Epithelial cell of esophagus (primary cell): ENCODE measurements around the gene TRPM2.

ENCODE experiments used
- DNase-seq: peaks from one replicate; pipeline ENCODE4 v3.0.0; 2010; ENCODE audit warnings: low read depth
- H3K4me3 ChIP-seq: 2 replicates; pipeline ENCODE4 v1.5.1; 2011; ENCODE audit warnings: mild to moderate bottlenecking, low read length, control low read depth
- TF ChIP-seq, protein P1 (sequence below): IDR thresholded peaks from 2 replicates; pipeline ENCODE4 v1.5.1; 2011; ENCODE audit warnings: low read depth, mild to moderate bottlenecking, low read length, control low read depth, inconsistent platforms; ENCODE audit not compliant: insufficient read depth; ENCODE audit errors: missing control alignments

TRPM2 gene

GRCh38 chr21:44320847-44321246, 32.6 kb upstream of the TRPM2 start:
- DNase-seq, result no peak
- no peak overlapping the region for H3K4me3 ChIP-seq
- TF ChIP-seq, protein P1, sequence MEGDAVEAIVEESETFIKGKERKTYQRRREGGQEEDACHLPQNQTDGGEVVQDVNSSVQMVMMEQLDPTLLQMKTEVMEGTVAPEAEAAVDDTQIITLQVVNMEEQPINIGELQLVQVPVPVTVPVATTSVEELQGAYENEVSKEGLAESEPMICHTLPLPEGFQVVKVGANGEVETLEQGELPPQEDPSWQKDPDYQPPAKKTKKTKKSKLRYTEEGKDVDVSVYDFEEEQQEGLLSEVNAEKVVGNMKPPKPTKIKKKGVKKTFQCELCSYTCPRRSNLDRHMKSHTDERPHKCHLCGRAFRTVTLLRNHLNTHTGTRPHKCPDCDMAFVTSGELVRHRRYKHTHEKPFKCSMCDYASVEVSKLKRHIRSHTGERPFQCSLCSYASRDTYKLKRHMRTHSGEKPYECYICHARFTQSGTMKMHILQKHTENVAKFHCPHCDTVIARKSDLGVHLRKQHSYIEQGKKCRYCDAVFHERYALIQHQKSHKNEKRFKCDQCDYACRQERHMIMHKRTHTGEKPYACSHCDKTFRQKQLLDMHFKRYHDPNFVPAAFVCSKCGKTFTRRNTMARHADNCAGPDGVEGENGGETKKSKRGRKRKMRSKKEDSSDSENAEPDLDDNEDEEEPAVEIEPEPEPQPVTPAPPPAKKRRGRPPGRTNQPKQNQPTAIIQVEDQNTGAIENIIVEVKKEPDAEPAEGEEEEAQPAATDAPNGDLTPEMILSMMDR, result no peak

DNA sequence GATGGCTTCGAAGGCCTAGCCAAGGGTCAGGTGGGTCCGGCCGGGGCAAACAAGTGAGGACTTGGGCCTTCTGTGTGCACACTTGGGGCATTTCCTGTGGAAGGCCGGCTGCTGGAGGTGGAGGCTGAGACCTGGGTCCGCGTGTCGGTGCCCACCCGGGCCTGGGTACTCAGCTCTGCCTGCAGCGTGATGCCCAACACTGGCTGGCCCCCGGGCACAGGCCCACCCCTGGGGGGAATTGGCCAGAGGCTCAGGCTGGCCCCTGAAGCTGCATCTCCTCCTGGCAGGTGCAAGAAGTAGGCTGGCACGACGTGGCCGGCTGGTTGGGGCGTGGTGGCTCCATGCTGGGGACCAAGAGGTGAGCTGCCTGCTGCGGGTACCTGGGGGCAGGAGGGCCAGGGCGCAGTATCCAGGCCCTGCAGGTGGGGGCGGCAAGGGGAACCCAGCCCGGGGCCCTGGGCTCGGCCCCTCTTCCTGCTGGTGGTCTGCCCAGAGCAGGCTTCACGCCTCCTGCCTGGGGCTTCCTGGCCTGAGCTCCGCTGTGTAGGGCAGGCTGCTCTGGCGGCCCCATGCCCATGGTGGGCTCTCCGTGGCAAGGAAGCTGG, 31.5 kb upstream of the TRPM2 start:
- no peak overlapping the region for H3K4me3 ChIP-seq
- TF ChIP-seq, protein P1, result no peak
- DNase-seq, result no peak

GRCh38 chr21:44322621-44323325, 30.6 kb upstream of the TRPM2 start:
- no peak overlapping the region for H3K4me3 ChIP-seq
- DNase-seq, result no peak
- TF ChIP-seq, protein P1, result no peak

DNA sequence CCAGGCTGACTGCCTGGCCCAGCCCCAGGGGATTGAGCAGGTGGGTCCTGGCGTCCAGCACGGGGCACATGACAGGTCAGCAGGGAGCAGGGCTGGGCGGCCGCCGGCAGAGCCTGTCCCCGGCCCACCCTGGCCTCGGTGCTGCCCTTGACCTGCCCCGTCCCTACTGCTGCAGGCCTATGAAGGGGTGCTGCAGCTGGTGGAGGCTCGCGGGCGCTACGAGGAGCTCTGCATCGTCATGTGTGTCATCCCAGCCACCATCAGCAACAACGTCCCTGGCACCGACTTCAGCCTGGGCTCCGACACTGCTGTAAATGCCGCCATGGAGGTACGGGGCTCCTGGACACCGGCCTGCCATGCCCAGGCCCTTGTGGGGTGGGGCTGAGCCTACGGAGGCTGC, 29.8 kb upstream of the TRPM2 start:
- H3K4me3 ChIP-seq, result no peak overlapping the region
- no peak for DNase-seq
- TF ChIP-seq, protein P1, result no peak

GRCh38 chr21:44324106-44324853, 29.1 kb upstream of the TRPM2 start:
- TF ChIP-seq, protein P1, result no peak
- H3K4me3 ChIP-seq, result no peak overlapping the region
- DNase-seq, result no peak

- no peak for DNase-seq
- TF ChIP-seq, protein P1, result no peak
- no peak overlapping the region for H3K4me3 ChIP-seq
Observed at GRCh38 chr21:44324854-44325107, 28.6 kb upstream of the TRPM2 start.
